Fibroblast of the conjunctiva (primary cell): ENCODE data around the gene PTGER1.
"Not testable (repeated sequence)": the region's sequence is repeated elsewhere in the genome, so short reads cannot be mapped to it uniquely, and the experiment has no call there.

Experiments used
- DNase-seq: peaks from one replicate; pipeline ENCODE4 v3.0.0-alpha.2; 2010; ENCODE audit warnings: low read depth

PTGER1 gene

DNA sequence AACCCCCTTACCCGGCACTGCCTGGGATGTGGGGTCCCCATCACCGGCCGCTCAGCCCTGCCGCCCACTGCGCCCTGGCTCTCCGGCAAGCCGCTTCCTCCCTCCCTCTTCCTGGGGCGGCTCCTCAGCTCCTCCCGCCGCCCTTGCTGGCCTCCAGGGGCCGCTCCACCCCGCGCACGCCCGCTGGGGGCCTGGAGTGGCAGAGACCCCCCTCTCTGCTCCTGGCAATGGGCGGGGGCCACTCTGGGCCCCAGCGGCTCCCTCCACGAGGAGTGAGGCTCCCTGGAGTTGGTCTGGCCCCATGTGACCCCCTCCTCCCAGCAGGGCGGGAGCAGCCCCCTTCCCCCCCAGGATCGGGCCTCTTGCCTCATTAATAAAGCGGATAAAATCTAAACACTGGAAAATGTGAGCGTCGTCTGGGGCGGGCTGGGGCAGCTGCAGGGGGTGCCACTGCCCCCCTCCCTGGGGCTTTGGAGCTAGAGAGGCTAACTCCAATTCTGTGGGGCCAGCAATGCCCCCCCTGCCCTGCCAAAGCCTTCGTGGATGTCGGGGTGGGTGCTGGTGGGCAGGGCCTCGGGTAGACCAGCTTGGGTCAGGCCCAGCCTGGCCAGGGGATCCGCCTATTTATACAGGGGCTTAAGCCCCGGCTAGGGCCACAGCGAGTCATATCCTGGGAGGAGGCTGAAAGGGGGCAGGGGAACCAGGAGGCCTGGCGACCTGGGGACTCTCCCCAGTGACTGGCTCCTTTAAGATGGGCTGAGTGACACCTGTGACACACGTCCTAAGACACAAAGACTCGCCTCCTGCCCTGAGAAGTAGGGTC lies at the start of gene PTGER1:
PTGER1 (minus strand) TSS at position 104 of the 823 bp plus-strand sequence. CDS start 1,034 bp downstream, outside the sequence.
- no peak for DNase-seq

- no peak for DNase-seq
Observed at GRCh38 chr19:14520543-14520942, 45.4 kb upstream of the PTGER1 start.

GRCh38 chr19:14519860-14520407 lies 44.8 kb upstream of the PTGER1 start:
- DNase-seq, result no peak

DNA sequence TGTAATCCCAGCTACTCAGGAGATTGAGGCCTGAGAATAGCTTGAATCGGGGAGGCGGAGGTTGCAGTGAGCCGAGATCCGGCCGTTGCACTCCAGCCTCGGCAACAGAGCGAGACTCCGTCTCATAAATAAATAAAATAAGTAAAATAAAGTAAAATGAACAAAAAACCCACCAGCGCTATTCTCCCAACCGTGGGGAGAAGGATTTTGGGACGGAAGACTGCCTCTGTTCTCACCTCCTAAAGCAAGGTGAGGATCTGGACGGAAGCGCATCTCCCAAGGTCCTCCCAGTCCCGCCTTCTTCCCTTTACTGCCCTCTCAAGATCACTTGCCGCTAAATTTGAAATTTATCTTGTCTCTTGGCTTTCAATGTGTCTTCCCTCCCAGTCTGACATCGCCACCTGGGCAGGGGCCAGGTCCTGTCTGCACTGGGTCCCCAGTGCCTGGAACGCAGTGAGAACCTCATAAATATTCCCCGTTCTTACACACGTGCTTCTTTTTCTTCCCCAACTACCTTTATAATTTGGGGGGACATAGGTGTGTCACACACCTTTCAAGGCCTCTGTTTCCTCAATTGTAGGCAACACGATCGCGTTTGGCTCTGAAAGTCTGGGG lies 44.2 kb upstream of the PTGER1 start:
- DNase-seq, result no peak

- peak; percentile 56 for DNase-seq
Observed at GRCh38 chr19:14517840-14518505, 42.8 kb upstream of the PTGER1 start, which contains the start of gene DNAJB1. DNAJB1 (minus strand) TSS chr19:14518397; CDS start chr19:14518349, 48 bp downstream.

- DNase-seq, result no peak
Observed at GRCh38 chr19:14517446-14517839, 42.3 kb upstream of the PTGER1 start.

GRCh38 chr19:14516746-14517438 lies 41.7 kb upstream of the PTGER1 start:
- DNase-seq, result no peak

GRCh38 chr19:14516048-14516534 lies 40.9 kb upstream of the PTGER1 start:
- DNase-seq, result no peak

GRCh38 chr19:14515501-14516047 lies 40.4 kb upstream of the PTGER1 start:
- DNase-seq, result no peak

- DNase-seq, result no peak
Observed at GRCh38 chr19:14514215-14514863, 39.2 kb upstream of the PTGER1 start.

DNA sequence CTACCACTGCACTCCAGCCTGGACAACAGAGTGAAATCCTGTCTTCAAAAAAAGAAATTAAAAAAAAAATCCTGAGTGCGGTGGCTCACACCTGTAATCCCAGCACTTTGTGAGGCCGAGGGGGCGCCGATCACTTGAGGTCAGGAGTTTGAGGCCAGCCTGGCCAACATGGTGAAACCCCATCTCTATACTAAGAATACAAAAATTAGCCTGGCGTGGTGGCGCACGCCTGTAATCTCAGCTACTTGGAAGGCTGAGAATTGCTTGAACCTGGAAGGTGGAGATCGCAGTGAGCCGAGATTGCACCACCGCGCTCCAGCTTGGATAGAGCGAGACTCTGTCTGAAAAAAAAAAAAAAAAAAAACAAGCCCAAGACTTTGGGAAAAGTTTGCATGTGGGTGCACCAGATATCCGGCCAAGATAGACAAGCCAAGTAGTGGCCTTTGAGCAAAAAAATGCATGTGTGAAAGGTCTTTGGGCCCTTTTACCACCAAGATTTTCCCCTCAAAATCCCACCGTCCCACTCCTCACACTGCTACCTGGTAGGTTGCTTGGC lies 37.3 kb upstream of the PTGER1 start:
- DNase-seq, result no peak

GRCh38 chr19:14511229-14511593 lies 36.1 kb upstream of the PTGER1 start:
- DNase-seq, result no peak

DNA sequence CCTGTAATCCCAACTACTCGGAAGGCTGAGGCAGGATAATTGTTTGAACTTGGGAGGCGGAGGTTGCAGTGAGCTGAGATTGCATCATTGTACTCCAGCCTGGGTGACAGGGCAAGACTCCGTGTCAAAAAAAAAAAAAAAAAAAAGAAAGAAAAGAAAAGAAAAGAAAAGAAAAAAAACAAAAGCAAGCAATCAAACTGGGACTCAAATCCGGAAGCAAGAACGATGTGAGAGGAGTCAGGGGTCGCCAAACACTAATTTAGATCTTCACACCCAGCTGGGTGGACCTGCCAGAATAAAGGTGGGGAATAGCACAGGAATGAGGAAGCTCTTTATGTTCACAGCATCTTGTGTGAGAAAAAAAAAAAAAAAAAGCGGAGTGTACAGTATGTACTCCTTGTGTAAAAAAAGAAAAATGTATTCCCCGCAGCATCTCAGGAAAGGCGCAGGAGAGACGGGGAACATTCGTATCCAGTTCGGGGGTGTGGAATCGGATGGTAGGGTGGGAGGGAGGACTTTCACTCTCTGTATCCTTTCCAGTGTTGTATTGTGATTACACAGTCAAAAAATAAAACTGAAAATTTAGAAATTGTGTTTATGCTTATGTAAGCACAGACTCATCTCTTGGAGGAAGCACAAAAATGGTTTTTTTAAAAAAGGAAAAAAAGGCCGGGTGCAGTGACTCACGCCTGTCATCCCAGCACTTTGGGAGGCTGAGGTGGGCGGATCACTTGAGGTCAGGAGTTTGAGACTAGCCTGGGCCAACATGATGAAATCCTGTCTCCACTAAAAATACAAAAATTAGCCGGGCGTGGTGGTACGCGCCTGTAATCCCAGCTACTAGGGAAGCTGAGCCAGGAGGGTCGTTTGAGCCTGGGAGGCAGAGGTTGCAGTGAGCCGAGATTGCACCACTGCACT lies 35.4 kb upstream of the PTGER1 start:
- peak; percentile 83 for DNase-seq

GRCh38 chr19:14507704-14508542 lies 32.8 kb upstream of the PTGER1 start:
- peak; percentile 29 for DNase-seq

DNA sequence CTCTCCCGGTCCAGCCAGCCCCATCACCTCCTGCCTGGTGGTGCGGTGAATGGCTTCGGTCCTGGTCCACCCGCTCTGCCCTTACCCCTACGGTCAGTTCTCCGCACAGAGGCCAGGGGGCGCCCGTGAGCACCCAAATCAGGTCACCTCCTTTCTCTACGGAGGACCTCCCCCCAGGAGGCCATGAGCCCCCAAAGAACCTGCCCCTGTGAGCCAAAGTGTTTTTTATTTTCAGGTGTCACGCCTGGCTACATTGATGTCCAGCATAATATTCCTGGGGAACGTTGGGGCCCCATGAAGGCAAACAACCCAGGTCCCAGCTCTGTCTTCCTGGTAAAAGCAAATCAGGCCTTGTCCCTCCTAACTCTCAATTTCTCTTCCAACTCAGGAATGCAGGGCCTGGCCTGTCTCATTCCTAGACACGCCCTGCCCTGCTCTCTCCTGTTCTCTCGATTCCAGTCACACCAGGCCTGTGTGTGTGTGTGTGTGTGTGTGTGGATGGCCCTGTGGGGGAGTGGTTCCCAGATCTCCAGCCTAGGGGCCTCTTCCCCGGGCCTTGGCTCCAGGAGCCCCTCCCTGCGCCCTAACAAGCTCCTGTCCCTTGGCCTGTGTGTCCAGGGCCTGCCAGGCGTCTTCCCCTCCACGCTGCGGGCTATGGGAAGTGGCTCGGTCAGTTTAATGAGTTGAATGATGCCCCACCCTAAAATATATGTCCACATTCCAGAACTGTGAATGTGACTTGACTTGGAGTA lies 30.5 kb upstream of the PTGER1 start:
- DNase-seq, result peak; percentile 51

DNA sequence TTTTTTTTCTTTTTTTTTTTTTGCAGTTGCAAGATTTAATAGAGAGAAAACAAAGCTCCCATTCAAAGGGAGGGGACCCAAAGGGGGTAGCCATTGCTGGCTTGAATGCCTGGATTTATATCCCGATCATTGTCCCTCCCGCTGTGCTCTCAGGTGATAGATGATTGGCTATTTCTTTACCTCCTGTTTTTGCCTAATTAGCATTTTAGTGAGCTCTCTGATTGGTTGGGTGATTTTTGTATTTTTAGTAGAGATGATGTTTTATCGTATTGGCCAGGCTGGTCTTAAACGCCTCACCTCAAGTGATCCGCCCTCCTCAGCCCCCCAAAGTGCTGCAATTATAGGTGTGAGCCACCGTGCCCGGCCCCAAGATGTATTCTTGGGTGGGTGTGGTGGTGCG lies 29.4 kb upstream of the PTGER1 start:
- not testable (repeated sequence) for DNase-seq

- no peak for DNase-seq
Observed at GRCh38 chr19:14503285-14503684, 28.1 kb upstream of the PTGER1 start.
